ENCODE data around the gene MRPS33. TPM values are rescaled to one million over a fixed set of nuclear protein-coding genes. Genes with fewer than 3 reads are reported as not detected.
A peak's percentile ranks its signal among the peaks of the same experiment; 100 is the strongest.

Gene MRPS33
- total and polyA plus RNA-seq, 2 of the 13 experiments (the other 11 are each of a cell fraction or from before 2014, with no cell fraction given): 50.9 to 91.0 TPM

GRCh38 chr7:141003172-141004065, 11.3 kb downstream of the MRPS33 start (continued):
- TF ChIP-seq ZHX2 (IDR thresholded peaks at IDR 0.05; ENCODE audit: low read depth) (no peak), ZHX2 (CRISPR knock-in tag; IDR thresholded peaks at IDR 0.05; ENCODE audit: borderline replicate concordance) (no peak), ZNF652 (CRISPR knock-in tag; IDR thresholded peaks at IDR 0.05; ENCODE audit: borderline replicate concordance, low read depth) (peak; percentile 77), MLX (CRISPR knock-in tag; IDR thresholded peaks at IDR 0.05) (0 out of 2 replicates have a peak, but pooled peaks have one; percentile 22), SP1 (IDR thresholded peaks at IDR 0.05) (no peak), SP1 (CRISPR knock-in tag; IDR thresholded peaks at IDR 0.05) (no peak), TOE1 (CRISPR knock-in tag; IDR thresholded peaks at IDR 0.05) (0 out of 2 replicates have a peak, but pooled peaks have one; percentile 34), ZKSCAN8 (CRISPR knock-in tag; IDR thresholded peaks at IDR 0.05; ENCODE audit: borderline replicate concordance) (0 out of 2 replicates have a peak, but pooled peaks have one; percentile 32), SOX6 (IDR thresholded peaks at IDR 0.05) (no peak), SOX6 (CRISPR knock-in tag; IDR thresholded peaks at IDR 0.05) (peak; percentile 19; the same call in 1 of the 2 replicates), ARID4A (CRISPR knock-in tag; IDR thresholded peaks at IDR 0.05; ENCODE audit: borderline replicate concordance) (0 out of 2 replicates have a peak, but pooled peaks have one; percentile 21), KLF9 (CRISPR knock-in tag; IDR thresholded peaks at IDR 0.05; ENCODE audit: low read depth) (no peak)

Data from HepG2 (cell line).